HuH-7 (cell line): ENCODE data around the gene ZNF813.

Experiments
- DNase-seq: peaks from one replicate; pipeline ENCODE4 v3.0.0; 2011; ENCODE audit warnings: low spot score

The ZNF813 gene

DNA sequence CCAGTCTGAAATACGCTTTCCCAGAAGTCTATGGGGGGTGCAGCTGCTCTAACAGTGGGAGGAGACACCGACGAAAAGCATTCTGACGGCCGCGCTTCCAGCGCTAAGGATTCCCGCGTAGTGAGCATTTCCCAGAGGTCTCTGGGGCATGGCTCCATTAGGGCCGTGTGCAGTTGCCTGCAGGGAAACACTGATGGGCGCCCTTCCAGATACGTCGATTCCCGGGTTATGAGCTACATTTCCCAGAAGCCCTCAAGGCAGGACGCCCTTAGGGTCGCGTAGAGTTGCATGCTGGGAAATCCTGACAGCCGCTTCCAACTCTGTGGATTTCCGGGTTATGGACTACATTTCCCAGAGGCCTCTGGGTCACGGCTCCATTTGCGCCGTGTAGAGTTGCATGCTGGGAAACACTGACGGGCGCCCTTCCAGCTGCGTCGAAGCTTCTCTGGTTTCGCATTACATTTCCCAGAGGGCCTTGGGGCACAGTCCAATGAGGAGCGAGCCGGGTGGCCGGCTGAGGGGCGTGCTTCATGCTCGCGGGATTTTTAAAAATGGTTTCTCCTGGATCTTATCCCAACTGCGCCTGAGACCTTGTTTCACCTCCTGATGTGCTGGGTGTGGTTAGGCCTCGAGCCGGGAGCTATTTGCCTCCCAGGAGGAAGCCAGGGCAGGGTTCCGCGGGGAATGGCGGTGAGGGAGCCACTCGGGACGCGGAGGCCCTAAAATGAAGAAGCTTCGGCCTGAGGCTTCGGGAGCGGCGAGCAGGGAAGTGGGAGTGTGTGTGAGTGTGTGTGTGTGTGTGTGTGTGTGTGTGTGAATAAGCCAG lies 53.2 kb downstream of the ZNF813 start:
- peak; percentile 66 for DNase-seq

DNA sequence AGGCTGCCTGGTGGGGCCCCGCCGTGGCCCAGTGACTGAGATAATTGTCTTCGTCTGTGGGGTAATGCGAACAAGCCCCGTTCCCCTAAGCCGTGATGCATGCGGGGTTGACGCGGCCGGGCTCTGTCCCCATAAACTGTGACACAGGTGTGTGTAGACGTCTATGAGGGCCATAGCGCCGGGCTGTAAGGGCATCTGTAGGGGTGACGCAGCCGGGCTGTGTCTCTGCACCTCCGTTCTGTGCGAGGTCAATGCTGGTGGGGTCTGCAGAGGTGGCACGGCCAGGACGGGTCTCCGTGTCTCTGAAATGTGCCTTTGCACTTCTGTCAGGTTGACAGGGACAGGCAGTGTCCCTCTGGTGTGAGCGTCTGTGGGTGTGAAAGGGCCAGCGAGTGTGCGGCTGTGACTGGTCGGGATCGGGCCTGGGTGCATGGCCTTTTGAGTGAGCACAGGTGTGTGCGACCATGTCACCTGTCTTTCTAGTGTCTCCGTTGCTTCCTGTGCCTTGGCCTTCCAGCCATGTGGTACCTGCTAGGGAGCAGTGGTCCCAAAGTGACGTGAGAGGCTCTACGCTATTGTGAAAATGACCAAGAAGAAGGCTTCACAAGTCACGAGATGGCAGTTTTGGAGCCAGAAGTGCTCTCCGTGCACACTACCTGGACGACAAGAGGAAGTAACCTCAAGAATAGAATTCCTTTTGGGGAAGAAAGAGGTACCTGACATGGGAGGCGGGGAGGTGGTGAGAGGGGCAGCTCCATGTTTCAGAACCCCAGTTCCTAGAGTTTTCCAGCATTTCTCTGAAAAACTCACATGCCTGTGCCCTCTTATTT lies 54.1 kb downstream of the ZNF813 start:
- DNase-seq, result no peak

DNA sequence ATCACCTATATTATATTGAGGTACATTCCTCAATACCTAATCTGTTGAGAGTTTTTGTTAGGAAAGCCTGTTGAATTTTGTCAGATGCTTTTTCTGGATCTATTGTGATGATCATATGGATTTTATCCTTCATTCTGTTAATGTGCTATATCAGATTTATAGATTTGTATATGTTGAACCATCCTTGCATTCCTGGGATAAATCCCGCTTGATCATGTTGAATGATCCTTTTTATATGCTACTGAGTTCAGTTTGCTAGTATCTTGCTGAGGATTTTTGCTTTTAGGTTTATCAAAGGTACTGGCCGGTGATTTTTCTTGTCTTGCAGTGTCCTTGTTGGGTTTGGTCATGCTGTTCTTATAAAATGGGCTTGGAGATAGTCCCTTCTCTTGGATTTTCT lies 58.4 kb downstream of the ZNF813 start:
- no peak for DNase-seq

DNA sequence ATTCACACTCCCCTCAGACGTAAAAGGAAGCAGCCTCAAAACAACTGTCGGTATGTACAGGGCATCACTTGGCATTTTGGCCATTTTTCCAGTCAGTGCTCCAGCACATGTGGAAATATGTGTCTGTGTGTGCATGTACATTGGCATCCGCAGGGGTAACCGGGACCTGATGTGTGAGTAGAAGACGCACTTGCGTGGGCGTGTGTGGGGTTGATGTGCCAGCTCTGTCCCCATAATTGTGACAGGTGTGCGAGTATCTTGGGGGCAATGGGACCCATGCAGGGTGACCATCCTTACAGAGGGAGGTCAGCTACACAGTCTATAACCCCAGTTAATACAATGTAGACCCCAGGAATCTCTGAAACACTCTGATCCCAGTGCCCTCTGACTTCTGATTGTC lies 63.1 kb downstream of the ZNF813 start:
- no peak for DNase-seq

DNA sequence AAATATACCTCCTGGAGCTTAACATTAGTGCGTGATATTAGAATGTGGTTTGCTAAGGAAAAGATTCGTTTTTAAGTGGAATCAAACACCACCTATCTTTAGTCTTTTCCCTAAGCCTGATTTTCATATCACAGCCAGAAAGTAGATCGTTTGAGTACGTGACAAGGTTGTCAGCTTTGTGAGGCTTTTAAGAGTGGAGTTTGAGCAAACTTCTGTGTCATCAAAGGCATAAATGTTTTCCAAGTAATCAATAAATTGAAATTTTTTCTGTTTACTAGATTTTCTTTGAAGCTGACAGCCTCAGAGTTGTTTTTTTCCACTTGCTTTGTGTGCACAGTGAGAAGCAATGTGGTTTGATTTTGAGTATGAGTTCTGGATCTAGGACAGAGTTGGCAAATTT lies 63.9 kb downstream of the ZNF813 start:
- no peak for DNase-seq

DNA sequence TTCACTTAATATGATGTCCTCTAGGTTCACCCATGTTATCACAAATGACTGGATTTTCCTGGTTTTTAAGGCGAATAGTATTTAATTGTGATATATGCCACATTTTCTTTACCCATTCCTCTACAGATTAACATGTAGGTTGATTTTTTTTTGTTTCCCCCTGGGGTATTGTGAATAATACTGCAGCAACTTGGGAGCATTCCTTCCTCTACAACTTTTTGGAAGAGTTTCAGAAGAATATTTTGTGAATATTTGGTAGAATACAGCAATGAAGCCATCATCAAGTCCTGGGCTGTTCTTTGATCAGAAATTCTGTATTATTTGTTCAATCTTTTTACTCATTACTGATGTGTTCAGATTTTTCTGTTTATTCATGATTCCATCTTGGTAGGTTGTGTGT lies 64.8 kb downstream of the ZNF813 start:
- DNase-seq, result no peak

DNA sequence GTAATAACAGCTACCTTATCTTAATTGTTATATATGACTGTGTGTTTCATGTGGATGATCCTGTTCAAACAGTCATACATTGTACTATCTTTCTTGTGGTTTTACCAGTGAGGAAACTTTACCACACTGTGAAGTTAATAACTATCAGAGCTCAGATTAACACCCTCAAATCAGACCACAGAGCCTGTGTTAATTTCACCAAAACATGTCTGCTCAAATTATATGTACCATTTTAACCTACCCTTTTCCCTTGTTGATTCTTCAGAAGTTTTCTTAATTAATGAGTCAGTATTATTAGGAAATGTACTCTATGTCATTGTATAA lies 68.7 kb downstream of the ZNF813 start:
- no peak for DNase-seq

DNA sequence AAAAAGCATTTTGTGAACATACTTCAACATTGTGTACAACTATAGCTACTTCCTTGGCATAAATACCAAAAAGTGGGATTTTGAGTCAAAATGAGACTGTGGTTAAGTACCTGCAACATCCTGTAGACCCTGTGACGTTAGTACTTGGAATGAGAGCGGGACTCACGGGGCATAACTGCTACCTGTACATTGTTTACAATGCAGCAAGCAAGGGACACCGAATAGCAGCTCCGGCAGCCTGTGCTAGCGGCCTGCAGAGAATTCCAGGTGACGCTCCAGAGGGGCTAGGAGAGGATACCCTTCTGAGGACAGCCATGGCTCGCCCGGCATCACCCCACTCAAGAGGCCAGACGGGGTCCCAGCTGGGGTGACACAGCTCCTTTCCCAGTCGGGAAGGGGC lies 69.6 kb downstream of the ZNF813 start:
- no peak for DNase-seq

DNA sequence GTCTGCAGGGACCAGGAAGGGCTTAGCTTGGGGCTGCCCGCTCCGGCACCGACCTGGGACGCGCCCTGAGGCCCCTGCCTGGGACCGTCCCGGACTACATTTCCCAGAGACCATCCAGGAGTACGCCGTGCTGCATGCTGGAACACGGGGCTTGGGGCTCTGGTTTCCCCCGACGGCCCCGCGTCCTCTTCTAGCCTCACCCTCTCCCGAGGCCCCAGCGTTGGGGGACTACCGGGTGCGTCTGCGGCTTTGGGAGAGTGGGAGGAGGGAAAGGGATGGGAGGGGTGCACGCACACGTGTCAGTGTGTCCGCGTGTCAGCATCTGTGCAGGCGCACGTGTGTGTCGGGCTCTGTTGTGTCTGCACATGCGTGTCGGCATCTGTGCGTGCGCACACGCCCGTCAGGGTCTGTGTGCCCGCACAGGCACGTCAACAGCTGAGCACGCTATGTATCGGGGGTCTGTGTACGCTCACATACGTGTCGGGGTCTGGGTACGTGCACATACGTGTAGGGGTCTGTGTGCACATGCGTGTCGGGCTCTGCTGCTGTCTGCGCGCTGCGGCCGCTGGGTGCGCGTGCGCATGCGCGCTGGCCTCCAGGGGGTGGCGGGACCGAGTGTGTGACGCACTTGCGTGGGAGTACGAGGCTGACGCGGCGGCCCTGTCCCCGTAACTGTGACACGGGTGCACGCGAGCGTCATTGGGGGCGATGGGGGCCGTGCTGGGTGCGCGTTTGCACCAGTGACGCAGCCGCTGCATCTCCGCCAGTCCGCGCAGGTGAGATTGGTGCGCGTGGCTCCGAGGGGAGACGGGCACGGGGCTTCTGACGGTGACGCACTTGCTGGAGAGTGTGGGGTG lies 70.2 kb downstream of the ZNF813 start, which contains the start of gene ZNF331:
TSS of gene ZNF331 (plus strand) at position 625 of the 857 bp plus-strand sequence. CDS start 31,232 bp downstream, outside the sequence.
- DNase-seq, result no peak

DNA sequence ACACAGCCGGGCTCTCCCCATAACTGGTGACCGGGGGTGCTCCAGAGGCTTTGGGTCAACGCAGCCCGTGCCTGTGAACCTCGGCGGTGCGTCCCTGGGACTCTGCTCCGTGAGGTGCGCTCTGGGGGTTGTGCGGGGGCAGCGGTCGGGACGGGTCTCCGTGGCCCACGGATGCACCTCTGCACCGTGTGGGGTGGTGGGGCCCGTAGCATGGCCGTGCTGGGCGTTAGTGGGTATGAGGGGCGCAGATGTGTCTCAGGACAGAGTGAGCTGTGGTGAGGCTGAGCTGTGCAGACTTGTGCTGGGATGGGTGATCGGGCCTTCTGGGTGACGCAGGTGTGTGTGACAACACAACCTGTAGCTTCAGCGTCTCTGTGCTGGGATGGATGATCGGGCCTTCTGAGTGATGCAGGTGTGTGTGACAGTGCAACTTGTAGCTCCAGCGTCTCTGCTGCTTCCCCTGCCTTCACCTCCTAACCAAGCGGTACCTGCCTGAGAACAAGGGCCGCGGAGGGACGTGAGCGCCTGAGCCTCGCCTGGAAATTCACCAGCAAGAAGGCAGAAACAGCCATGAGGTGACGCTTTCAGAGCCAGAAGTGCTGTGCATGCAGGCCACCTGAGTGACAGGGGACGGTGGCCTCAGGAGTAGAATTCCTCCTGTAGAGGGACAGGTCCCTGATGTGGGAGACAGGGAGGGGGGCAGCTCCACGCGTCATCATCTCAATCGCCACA lies 71.0 kb downstream of the ZNF813 start:
- no peak for DNase-seq

DNA sequence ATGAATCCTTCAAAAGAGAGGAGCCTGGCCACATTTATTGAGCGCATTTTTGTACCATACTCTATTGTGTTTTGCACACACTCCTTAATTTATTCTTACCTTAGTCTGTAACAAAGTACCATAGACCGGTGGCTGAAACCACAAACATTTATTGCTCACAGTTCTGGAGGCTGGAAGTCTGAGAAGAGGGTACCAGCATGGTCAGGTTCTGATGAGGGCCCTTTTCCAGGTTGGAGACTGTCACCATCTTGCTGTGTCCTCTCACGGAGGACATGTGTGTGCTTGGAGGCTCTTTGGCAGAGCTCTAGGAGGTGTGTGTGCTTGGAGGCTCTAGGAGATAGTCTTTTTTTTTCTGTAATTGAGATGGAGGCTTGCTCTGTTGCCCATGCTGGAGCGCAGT lies 72.6 kb downstream of the ZNF813 start:
- DNase-seq, result no peak

DNA sequence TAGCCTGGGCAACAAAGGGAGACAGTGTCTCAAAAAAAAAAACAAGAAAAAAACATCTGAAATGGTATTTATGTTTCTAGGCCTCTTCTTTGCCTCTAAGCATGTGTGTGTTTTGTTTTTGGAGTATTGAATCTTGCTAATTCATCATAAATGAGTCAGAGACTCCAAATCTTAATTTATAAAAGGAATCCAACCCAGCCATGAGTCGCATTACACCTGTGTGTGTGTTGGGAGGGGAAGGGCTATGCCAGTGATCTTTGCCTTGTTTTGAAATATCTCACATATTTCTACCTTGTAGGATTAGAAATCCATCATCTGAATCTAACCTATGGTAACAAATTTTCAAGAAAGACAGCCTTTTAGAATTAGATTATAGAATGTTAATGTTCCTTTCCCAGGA lies 74.4 kb downstream of the ZNF813 start:
- DNase-seq, result no peak

DNA sequence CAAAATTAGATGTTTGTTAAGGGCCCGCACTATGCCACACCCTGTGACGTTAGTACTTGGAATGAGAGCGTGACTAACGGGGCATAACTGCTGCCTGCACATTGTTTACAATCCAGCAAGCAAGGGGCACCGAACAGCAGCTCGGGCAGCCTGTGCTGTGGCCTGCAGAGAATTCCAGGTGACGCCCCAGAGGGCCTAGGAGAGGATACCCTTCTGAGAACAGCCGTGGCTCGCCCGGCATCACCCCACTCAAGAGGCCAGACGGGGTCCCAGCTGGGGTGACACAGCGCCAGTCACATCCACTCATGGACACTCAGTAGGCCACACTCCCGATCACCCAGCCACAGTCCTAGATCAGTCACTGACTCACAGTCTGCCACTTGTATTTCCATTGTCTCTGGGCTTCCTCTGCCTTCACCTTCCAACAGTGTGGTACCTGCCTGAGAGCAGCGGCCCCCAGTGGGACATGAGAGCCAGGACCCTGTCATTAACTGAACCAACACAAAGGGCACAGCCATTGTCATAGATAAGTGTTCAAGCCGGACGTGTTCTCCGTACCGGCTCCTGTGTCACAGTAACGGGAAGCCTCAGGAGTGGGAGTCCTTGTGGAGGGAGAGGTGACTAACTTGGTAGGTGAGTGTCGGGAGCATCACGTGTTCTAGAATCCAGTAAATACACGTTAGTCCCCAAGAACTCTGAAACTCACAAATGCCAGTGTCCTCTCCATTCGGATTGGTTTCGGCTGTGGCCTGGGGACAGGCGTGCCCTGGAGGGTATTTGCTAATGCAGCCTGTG lies 77.9 kb downstream of the ZNF813 start:
- no peak for DNase-seq
